Right hindlimb (tissue), 1 donor: ENCODE results near the gene RAB9B.
"Not testable (repeated sequence)": the region's sequence is repeated elsewhere in the genome, so short reads cannot be mapped to it uniquely, and the experiment has no call there.

Experiments
- DNase-seq: peaks from one replicate; pipeline ENCODE4 v3.0.0-alpha.2; 2018

Gene RAB9B, protein sequence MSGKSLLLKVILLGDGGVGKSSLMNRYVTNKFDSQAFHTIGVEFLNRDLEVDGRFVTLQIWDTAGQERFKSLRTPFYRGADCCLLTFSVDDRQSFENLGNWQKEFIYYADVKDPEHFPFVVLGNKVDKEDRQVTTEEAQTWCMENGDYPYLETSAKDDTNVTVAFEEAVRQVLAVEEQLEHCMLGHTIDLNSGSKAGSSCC

DNA sequence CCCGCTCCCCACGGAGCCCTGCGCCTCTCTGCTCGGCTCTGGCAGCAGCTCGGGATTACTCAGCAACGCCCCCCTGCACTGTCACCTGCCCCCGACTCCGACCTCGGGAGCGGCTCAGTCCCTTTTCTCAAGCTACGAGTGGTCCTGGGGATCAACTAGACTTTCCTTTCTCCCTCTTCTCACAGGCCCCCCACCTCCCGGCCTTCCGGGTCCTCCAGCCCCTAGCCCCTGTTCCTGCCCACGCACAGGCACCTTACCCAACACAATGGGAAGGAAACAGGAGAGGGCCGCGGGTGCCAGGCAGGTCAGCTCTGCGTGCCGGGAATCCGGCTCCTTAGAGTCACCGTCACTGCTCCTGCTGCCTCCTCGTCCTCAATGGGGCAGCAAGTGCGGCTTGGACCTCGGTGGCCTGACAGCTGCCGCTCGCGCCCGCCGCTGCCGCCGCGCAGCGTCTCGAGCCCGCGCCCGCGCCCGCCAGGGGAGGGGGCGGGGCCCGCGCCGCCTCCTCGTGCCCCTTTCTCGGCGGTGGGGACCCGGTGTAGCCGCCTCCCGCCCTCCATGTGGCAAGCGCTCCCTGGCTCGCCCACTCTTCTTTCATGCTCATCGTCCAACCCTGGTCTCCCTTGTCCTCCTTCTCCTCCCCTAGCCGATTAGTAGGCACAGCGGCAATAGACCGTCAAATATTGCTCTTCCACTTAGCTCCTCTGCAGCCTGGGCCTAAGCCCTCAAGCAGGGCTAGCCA, at the start of gene RAB9B:
TSS of gene RAB9B (minus strand) at position 455 of the 742 bp plus-strand sequence. CDS start 6,473 bp downstream, outside the sequence.
- DNase-seq = peak; percentile 61

DNA sequence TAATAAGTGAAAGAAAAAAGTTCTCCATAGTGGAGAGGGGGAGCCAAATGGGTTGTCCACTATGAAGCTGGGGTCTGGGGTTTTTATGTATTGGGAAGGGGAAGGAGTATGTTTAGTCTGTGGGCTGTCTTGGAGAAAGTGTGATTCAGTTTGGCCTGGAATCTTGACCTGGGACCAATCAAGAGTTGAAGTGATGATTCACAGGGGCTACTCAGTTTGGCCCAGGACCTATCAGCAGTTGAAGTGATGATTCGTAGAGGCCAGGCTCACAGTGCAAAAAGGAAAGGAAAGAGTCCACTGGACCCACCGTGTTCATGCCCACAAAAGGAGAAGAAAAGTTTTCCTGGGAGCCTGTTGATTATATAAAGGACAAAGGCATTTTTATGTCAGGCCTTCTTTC, 47.3 kb upstream of the RAB9B start:
- no peak for DNase-seq

DNA sequence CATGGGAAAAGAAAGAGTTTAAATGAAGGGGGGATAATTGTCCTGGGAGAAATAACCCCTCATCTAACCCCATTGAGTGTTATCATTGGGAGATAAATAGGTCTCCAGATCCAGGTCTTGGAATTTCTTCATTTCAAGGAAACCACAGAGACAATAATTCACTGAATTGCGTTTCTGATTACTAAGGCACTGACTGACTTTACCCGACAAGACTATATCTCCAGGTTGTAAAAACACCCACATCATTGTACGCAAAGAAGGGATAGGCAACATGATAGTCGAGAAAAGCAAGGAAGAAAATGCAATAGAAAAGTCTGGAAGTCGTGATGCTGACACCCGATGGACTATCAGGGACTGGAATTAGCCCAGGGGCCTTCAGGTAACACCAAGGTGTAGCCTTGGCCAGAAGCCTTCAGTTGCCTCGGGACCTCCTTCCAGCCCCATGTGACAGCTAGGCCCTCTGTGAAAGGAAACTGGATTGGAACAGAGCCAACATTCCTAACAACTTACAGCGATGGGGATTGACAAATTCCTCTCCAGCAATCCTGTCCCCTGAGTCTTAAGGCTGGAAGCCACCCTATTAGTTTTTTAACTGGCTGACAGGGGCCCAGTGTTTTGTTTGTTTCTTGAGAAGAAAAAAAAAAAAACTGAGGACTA, 46.5 kb upstream of the RAB9B start:
- no peak for DNase-seq

DNA sequence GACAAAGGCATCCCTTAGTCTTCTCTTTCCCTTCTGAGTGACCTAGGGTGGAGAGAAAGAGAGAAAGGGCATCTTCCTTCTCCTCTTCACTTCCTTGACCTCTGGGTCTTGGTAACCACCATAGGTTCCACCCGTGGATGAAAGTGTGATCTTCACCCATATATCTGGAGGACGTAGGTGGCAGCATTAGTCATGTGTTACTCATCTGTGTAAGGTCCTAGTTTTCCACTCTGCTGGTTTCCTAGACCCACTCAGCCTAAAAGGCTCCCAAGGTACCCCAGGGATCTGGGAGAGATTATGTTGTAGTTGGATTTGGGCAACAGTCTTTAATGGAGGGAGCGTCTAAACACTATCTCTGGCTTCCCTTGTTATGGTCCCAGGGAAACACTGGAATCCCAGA, 45.5 kb upstream of the RAB9B start:
- DNase-seq = no peak

- no peak for DNase-seq
Measured at GRCh38 chrX:103864886-103865534, 33.0 kb upstream of the RAB9B start.

DNA sequence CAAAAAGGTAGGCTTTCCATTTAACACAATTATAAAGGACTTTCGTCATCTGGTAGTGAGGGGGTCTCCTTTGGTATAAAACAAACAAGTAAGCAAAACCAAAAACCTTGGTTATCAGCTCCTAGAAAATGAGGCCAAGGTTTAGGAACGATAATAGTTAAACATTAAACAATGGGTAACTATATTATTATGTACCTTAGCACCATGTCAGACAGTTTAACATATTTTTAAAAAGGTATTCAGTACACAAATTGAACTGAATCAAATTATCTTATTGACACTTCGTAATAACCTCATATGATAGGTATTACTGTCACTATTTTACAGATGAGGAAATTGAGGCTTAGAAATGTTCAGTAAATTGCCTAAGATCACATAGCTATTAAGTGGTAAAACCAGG, 32.1 kb upstream of the RAB9B start:
- DNase-seq = no peak

DNA sequence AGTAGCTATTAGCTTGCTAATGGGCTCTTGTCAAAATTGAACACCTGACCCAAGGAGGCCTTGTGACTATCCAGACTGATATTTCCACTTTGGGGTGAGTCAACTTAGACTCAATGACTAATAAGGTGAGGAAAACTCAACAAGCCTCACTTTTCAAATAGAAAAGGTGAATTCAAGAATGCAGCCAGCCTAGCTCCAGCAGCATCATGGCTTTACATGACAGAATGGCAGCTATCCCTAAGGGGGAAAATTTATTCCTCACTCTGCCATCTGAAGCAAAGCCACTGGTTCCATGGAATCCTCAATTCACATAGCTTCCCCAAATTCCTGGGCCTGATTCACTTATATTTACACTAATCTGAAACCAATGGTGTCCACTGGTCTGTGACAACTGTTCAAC, 29.1 kb upstream of the RAB9B start:
- DNase-seq = no peak

- DNase-seq = no peak
Measured at GRCh38 chrX:103849558-103849957, 17.5 kb upstream of the RAB9B start.

DNA sequence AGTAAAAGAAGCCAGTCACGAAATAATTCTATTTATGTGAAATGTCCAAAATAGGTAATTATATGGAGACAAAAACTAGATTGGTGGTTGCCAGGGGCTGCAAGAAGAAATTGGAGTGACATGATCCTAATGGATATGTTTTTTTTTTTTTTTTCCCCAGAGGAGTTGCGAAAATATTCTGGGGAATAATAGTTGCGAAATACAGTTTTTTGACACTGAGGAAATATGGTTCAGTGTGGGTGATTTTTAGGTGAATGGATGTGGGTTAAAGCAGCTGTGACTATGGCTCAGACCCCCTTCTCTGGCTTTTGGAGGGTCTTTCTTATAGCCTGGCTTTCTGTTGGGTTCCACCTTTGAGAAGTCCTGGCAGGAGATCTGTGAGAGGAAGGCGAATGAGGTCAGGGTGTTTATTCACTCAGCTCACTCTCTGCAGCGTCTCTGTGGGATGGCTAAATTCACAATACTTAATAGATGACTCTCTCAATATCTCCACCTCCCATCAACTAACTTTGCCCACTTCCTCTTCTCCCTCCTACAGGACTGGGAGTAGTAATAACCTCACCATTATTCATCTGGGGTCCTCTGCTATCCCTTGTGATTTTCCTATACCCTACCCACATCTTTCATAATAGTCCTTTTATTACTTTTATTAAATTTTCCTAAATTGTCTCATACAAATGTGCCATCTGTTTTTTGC, 15.3 kb upstream of the RAB9B start:
- no peak for DNase-seq

GRCh38 chrX:103846386-103846785, 14.3 kb upstream of the RAB9B start:
- no peak for DNase-seq

- peak; percentile 45 for DNase-seq
Measured at GRCh38 chrX:103845165-103845653, 13.2 kb upstream of the RAB9B start.

DNA sequence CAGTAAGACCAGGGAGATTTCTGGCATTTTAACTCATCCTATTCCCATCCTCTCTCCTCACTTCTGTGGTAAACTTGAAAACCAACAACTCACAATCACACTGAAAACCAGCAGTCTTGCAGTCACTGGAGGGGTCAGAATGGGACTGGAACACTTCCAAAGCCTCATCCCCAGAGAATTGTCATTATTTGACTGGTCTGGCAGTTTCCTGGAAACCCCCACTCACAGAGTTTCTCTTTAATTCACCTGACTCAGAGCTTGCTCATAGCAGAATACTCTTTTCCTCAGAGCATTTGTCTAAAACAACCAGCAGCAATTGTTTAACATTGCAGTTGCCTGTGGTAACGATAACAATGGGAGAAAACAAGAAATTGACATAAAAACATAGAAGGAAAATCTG, 7.3 kb upstream of the RAB9B start:
- no peak for DNase-seq

DNA sequence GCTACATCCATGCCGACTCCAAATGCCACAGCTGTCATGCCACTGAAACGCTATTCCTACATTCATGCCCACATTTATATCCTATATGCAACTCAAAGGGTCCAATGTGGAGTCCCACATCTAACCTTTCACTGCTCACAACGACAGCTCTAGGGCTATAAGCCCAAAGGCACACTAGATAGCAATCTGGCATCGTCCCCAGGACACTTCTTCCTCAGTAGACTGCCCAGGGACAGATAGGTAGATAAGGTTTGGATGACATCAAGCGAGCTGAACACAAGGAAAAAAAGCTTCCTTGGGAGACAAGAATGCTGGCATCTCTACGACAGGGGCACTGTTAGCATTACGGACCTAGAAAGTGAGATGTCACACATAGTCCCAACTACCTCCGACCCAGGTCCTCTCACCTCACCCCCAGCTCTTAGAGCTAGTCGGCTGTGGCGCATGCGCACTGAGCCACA, 685 bp downstream of the RAB9B start:
- DNase-seq = no peak

- DNase-seq = no peak
Measured at GRCh38 chrX:103830848-103831247, 1.2 kb downstream of the RAB9B start.

GRCh38 chrX:103828529-103828928, 3.5 kb downstream of the RAB9B start:
- no peak for DNase-seq

DNA sequence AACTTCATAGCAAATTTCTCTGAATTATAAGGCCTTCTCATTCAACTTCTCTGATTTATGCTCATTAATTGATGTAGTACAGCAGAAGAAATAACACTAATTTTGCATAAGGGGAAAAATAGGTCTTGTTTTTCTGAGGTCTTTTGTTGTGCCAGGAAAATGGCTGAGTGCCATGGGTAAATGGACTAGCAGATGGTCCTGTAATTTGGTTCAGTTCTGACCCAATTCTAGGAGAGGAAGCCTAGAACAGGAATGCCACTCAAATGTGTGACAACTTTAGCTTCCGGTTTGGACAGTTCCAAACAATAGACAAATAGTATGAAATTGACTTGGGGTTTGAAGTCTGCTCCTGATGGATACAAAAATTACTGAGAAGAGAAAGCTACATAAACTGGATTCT, 6.2 kb downstream of the RAB9B start:
- no peak for DNase-seq

- DNase-seq = no peak
Measured at GRCh38 chrX:103823591-103823990, 8.5 kb downstream of the RAB9B start.

- not testable (repeated sequence) for DNase-seq
Measured at GRCh38 chrX:103820802-103821201, 11.3 kb downstream of the RAB9B start.

DNA sequence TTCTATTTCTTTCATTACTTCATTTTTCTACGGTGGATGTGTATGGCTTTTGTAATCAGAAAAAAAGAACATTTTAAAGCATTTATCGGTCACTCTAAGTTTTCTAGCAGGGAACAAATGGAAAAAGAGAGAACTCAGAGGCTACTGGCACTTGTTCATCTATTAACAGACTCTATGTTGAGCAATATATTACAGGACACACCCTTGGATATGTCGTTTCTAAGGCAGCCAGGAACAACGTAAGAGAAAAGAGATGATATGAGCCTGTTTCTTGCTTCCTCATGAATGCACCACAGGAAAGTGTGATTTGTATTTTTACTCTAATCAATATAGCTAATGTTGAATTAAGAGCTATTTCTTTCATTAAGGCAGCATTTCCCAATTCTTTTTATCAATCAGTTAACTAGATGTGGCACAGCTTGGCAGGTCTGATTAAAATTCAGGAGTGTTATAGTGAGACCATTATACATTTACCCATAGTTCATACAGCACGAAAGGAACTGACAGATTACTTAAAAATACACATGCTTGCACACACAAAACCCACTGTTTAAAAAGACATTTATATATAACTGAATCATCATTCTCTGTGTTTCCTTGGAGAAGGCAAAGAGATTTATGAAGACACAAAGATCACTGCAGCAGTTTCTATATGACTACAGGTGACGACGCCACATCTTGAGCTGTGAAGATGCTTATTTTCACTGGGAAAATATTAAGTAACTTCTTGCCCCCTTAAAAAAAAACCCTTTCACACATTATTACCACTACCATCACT, 13.0 kb downstream of the RAB9B start:
- DNase-seq = no peak

DNA sequence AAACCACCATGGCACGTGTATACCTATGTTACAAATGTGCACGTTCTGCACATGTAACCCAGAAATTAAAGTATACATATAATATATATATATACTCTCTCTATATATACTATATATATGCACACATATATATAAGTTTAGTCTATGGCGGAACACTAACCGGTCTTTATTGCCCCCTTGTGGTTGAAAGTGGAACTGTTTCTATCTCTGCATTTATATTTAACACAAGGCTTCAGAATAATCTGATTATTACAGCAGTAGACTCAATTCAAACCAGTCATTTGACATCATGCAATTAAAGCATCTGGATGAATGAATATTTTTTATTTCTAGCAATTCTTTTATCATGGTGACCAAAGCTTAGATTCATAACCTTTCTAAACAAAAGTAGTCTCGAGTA, 14.6 kb downstream of the RAB9B start:
- DNase-seq = no peak

- not testable (repeated sequence) for DNase-seq
Measured at GRCh38 chrX:103817101-103817500, 15.0 kb downstream of the RAB9B start.

GRCh38 chrX:103811858-103812257, 20.2 kb downstream of the RAB9B start:
- no peak for DNase-seq
